Activated CD8-positive, alpha-beta memory T cell treated with anti-CD3 and anti-CD28 coated beads, Interleukin-2, amount 50 U/mL, for 48 hours (primary cell): Measurements from ENCODE around the gene CSNK1G3.

Experiments
- DNase-seq: peaks from one replicate; pipeline ENCODE4 v3.0.0-alpha.2; 2020

The CSNK1G3 gene

GRCh38 chr5:123659011-123659410 is 147.0 kb downstream of the CSNK1G3 start:
- DNase-seq, result no peak

GRCh38 chr5:123659495-123659894 is 147.5 kb downstream of the CSNK1G3 start:
- no peak for DNase-seq

DNA sequence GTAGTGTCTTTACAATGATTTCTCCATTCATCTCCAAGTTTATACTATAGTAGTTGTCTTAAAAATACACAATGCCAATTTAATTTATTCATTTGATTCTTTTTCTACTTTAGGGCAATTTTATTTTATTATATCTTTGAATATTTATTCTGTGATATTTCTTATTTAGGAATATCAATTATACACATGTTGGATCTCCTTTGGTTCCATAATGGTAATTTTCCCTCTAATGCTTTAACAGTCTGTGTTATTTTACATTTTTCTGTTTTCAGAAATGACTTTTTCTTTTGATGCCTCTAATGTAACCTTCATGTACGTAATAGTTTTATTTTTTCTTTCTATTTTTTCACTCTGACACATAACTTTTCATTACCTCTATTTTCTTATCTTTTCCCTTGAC is 153.0 kb downstream of the CSNK1G3 start:
- no peak for DNase-seq

DNA sequence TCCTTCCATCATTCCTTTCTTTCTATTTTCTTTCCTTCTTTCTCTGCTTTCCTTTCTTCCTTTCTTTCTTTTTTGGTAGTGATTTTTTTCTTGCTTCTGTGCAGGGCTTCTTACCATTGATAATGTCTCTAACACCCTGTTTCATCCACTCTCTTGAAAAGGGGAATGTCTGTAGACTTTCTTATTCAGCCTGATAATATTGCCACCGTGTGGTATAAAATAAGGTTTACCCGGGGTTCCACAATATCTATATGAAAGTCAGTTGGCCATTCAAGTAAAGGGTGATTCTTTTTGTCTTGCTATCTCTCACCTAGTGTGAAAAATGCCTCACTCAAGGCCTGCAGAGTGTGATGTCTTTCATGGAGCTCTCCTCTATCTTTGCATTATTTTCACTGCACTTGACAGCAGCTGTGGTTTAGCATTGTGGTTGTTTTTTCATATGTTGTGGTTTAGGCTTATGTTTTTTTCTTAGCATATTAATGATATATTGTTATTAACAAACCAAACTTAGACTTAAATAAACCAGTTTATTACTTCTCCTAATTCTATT is 153.9 kb downstream of the CSNK1G3 start:
- no peak for DNase-seq
